ENCODE results near the gene SIK3. TPM values are rescaled to one million over a fixed set of nuclear protein-coding genes. Genes with fewer than 3 reads are reported as not detected.

Gene SIK3
- total RNA-seq, 1 donor from 2014 or later = 29.4 TPM

DNA sequence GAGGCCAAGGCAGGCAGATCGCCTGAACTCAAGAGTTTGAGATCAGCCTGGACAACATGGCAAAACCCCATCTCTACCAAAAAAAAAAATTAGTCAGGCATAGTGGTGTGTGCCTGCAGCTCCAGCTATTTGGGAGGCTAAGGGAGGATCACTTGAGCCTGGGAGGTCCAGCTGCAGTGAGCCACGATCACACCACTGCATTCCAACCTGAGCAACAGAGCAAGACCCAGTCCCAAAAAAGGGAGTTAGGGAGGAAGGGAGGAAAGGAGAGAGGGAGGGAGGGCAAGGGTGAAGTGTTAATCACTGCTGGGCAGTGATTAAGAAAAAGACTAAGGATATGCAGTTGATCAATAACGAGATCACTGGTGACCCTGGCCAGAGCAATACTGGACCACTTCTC lies 204.8 kb downstream of the SIK3 start:
- Mint-ChIP-seq H3K4me1 (ENCODE audit: unreplicated experiment) (peaks cover 23% of the 10 kb centered on the region), H3K9me3 (ENCODE audit: unreplicated experiment) (no peaks in the 10 kb centered on the region), H3K27ac (ENCODE audit: unreplicated experiment) (no peak overlapping the region), H3K4me3 (ENCODE audit: unreplicated experiment) (no peak overlapping the region), H3K27me3 (ENCODE audit: unreplicated experiment) (no peaks in the 10 kb centered on the region), H3K36me3 (ENCODE audit: low read depth, unreplicated experiment) (peaks cover 5% of the 10 kb centered on the region)
- no peak for TF ChIP-seq CTCF (IDR thresholded peaks at IDR 0.05; ENCODE audit: unreplicated experiment)
- DNase-seq (ENCODE audit: low spot score) = no peak

- Mint-ChIP-seq H3K4me1 (ENCODE audit: unreplicated experiment) (peaks cover 28% of the 10 kb centered on the region), H3K9me3 (ENCODE audit: unreplicated experiment) (no peaks in the 10 kb centered on the region), H3K27me3 (ENCODE audit: unreplicated experiment) (no peaks in the 10 kb centered on the region), H3K27ac (ENCODE audit: unreplicated experiment) (no peak overlapping the region), H3K4me3 (ENCODE audit: unreplicated experiment) (no peak overlapping the region), H3K36me3 (ENCODE audit: low read depth, unreplicated experiment) (peaks cover 5% of the 10 kb centered on the region)
- no peak for TF ChIP-seq CTCF (IDR thresholded peaks at IDR 0.05; ENCODE audit: unreplicated experiment)
- DNase-seq (ENCODE audit: low spot score) = no peak
These were observed 205.9 kb downstream of the SIK3 start for GRCh38 chr11:116892374-116892773.

GRCh38 chr11:116891746-116892145 lies 206.5 kb downstream of the SIK3 start:
- H3K36me3 Mint-ChIP-seq (ENCODE audit: low read depth, unreplicated experiment) = peaks cover 5% of the 10 kb centered on the region
- DNase-seq (ENCODE audit: low spot score) = no peak
- TF ChIP-seq CTCF (IDR thresholded peaks at IDR 0.05; ENCODE audit: unreplicated experiment) = no peak
- peaks cover 28% of the 10 kb centered on the region for H3K4me1 Mint-ChIP-seq (ENCODE audit: unreplicated experiment)
- H3K4me3 Mint-ChIP-seq (ENCODE audit: unreplicated experiment) = no peak overlapping the region
- H3K27me3 Mint-ChIP-seq (ENCODE audit: unreplicated experiment) = no peaks in the 10 kb centered on the region
- H3K9me3 Mint-ChIP-seq (ENCODE audit: unreplicated experiment) = no peaks in the 10 kb centered on the region
- H3K27ac Mint-ChIP-seq (ENCODE audit: unreplicated experiment) = no peak overlapping the region

DNA sequence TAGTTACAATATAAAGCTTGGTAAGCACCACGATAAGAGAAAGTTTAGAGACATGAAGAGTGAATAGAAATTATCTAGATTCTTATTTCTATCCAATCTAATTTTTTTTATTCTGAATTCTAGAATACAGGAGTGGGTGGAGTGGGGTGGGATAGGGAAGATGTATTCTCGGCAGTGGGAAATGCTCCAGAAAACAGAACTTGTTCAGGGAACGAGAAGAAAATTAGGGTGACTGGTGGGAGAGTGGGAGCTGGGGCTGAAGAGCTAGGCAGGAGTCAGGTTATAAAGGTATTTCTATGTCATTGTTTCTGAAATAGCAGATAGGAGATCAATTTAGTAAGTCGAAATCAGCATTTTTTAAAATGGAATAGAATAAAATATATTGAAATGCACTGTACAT lies 207.6 kb downstream of the SIK3 start:
- Mint-ChIP-seq H3K4me1 (ENCODE audit: unreplicated experiment) (peaks cover 28% of the 10 kb centered on the region), H3K4me3 (ENCODE audit: unreplicated experiment) (peak overlapping the region; percentile 42), H3K9me3 (ENCODE audit: unreplicated experiment) (no peaks in the 10 kb centered on the region), H3K36me3 (ENCODE audit: low read depth, unreplicated experiment) (peaks cover 5% of the 10 kb centered on the region), H3K27ac (ENCODE audit: unreplicated experiment) (peak overlapping the region; percentile 75), H3K27me3 (ENCODE audit: unreplicated experiment) (no peaks in the 10 kb centered on the region)
- TF ChIP-seq CTCF (IDR thresholded peaks at IDR 0.05; ENCODE audit: unreplicated experiment) = no peak
- DNase-seq (ENCODE audit: low spot score) = no peak

GRCh38 chr11:116890193-116890592 lies 208.0 kb downstream of the SIK3 start:
- no peak for DNase-seq (ENCODE audit: low spot score)
- no peaks in the 10 kb centered on the region for H3K27me3 Mint-ChIP-seq (ENCODE audit: unreplicated experiment)
- H3K4me3 Mint-ChIP-seq (ENCODE audit: unreplicated experiment) = no peak overlapping the region
- no peak for TF ChIP-seq CTCF (IDR thresholded peaks at IDR 0.05; ENCODE audit: unreplicated experiment)
- peaks cover 25% of the 10 kb centered on the region for H3K4me1 Mint-ChIP-seq (ENCODE audit: unreplicated experiment)
- H3K9me3 Mint-ChIP-seq (ENCODE audit: unreplicated experiment) = no peaks in the 10 kb centered on the region
- peak overlapping the region; percentile 75 for H3K27ac Mint-ChIP-seq (ENCODE audit: unreplicated experiment)
- H3K36me3 Mint-ChIP-seq (ENCODE audit: low read depth, unreplicated experiment) = peaks cover 5% of the 10 kb centered on the region
